HAP-1 (cell line): ENCODE measurements around the gene POLR3F.

Source experiments
- DNase-seq, 2 experiments: peaks; one replicate each; pipeline ENCODE4 v3.0.0-alpha.2; 2016 to 2020; ENCODE audit warnings: low spot score in 2 of 2
- H3K27me3 ChIP-seq: fragments of 250-450 bp; sonication (Bioruptor Pico); 2 replicates; pipeline ENCODE4 v1.5.1; 2020; ENCODE audit warnings: low read depth, mild to moderate bottlenecking, moderate library complexity
- H3K36me3 ChIP-seq: fragments of 250-450 bp; sonication (Bioruptor Pico); replicated peaks from 2 replicates; pipeline ENCODE4 v1.5.1; 2020; ENCODE audit warnings: mild to moderate bottlenecking
- H3K4me1 ChIP-seq: fragments of 250-450 bp; sonication (Bioruptor Pico); 2 replicates; pipeline ENCODE4 v1.5.1; 2020; ENCODE audit warnings: mild to moderate bottlenecking
- H3K4me3 ChIP-seq: fragments of 250-450 bp; sonication (Bioruptor Pico); 2 replicates; pipeline ENCODE4 v1.5.1; 2020; ENCODE audit warnings: mild to moderate bottlenecking, moderate library complexity
- H3K9me3 ChIP-seq: fragments of 250-450 bp; sonication (Bioruptor Pico); 2 replicates; pipeline ENCODE4 v1.5.1; 2020; ENCODE audit warnings: mild to moderate bottlenecking, moderate library complexity
- in situ Hi-C: fragments of 300-500 bp; cut with MboI; formaldehyde crosslinking; loops from 3 replicates; pipeline ENCODE4 v1.14.3; 2020; ENCODE audit warnings: low sequenced_read_pairs, inconsistent platforms, mixed read lengths

The POLR3F gene, protein sequence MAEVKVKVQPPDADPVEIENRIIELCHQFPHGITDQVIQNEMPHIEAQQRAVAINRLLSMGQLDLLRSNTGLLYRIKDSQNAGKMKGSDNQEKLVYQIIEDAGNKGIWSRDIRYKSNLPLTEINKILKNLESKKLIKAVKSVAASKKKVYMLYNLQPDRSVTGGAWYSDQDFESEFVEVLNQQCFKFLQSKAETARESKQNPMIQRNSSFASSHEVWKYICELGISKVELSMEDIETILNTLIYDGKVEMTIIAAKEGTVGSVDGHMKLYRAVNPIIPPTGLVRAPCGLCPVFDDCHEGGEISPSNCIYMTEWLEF

GRCh38 chr20:18466894-18467730 is at the start of gene POLR3F, which contains the start of gene DZANK1:
Gene POLR3F, plus strand, starts transcription at chr20:18467390. Its CDS starts 117 bp downstream, at chr20:18467507.
Gene DZANK1, minus strand, starts transcription at chr20:18467030. Its CDS starts 1,672 bp downstream, at chr20:18465358.
- Histone ChIP-seq H3K4me1 (peaks cover 15% of the 10 kb centered on the region), H3K36me3 (peaks cover 10% of the 10 kb centered on the region), H3K4me3 (peak within 1 kb of the TSS; percentile 98), H3K9me3 (no peaks in the 10 kb centered on the region), H3K27me3 (no peaks in the 10 kb centered on the region)
- DNase-seq: peak; percentile 92 to 97
- in situ Hi-C loops: no loop called here

GRCh38 chr20:18421608-18422007 is 45.6 kb upstream of the POLR3F start:
- DNase-seq: no peak
- in situ Hi-C loops: no loop called here
- Histone ChIP-seq H3K36me3 (no peaks in the 10 kb centered on the region), H3K4me3 (no peak overlapping the region), H3K4me1 (peaks cover 6% of the 10 kb centered on the region), H3K9me3 (no peaks in the 10 kb centered on the region), H3K27me3 (peaks cover 10% of the 10 kb centered on the region)

GRCh38 chr20:18427214-18427613 is 40.0 kb upstream of the POLR3F start:
- no peak for DNase-seq
- no peaks in the 10 kb centered on the region for H3K27me3 ChIP-seq
- H3K9me3 ChIP-seq: no peaks in the 10 kb centered on the region
- no peaks in the 10 kb centered on the region for H3K36me3 ChIP-seq
- H3K4me3 ChIP-seq: no peak overlapping the region
- in situ Hi-C loops: no loop called here
- H3K4me1 ChIP-seq: no peaks in the 10 kb centered on the region

DNA sequence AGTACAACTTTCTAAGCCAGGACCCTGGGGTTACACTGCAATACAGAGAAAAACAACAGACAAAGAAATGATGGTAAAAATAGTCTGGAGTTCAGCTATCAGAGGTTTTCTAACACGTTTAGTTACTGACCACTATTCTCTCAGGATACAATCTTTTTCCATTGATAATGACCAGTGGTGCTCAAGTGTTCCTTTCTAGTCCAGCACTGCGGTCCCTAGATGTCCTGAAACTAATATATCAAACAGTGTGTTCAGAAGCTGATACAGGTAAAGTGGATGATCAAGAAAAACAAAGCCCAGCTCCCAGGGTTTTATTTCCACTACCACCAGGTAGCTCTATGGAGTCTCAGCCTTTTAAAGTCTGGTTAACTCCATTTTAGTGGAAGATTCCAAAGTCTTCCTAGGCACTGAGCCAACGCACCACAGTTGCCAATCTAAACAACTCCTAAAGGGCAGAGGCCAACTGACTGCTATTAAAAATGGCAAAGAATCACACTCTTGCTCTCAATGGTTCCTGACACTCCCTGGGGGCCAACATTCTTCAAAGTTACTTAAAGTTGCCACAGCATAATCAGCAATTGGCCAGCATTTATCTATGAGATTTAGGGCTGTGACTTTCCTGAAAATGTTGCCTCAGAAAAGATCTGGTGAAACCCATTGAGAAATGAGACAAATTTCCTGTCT is 38.6 kb upstream of the POLR3F start:
- Histone ChIP-seq H3K36me3 (no peaks in the 10 kb centered on the region), H3K4me1 (no peaks in the 10 kb centered on the region), H3K27me3 (no peaks in the 10 kb centered on the region), H3K4me3 (no peak overlapping the region), H3K9me3 (no peaks in the 10 kb centered on the region)
- in situ Hi-C loops: no loop called here
- no peak for DNase-seq

DNA sequence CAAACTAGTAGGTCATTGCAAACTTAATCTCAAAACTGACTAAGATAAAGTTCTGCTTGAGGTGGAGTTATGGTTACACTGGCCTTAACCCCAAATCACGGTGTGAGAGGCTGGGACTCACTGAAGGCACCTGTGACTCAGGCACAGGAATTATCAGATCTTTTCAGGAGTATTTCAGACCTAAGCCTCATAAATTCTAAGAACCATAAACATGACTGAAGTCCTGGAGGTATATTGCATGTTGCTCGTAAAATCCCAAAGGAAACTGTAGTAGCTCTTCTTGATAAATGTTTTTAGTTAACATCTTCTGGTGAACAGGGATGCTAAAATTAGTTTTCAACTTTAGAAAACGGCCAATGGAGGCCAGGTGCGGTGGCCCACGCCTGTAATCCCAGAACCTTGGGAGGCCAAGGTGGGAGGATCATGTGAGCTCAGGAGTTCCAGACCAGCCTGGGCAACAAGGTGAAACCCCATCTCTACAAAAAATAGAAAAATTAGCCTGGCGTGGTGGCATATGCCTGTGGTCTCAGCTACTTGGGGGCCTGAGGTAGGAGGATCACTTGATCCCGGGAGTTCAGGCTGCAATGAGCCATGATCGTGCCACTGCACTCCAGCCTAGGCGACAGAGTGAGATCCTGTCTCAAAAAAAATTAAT is 36.9 kb upstream of the POLR3F start:
- H3K9me3 ChIP-seq: no peaks in the 10 kb centered on the region
- in situ Hi-C loops: no loop called here
- no peaks in the 10 kb centered on the region for H3K36me3 ChIP-seq
- no peaks in the 10 kb centered on the region for H3K27me3 ChIP-seq
- DNase-seq: no peak
- H3K4me3 ChIP-seq: no peak overlapping the region
- no peaks in the 10 kb centered on the region for H3K4me1 ChIP-seq

DNA sequence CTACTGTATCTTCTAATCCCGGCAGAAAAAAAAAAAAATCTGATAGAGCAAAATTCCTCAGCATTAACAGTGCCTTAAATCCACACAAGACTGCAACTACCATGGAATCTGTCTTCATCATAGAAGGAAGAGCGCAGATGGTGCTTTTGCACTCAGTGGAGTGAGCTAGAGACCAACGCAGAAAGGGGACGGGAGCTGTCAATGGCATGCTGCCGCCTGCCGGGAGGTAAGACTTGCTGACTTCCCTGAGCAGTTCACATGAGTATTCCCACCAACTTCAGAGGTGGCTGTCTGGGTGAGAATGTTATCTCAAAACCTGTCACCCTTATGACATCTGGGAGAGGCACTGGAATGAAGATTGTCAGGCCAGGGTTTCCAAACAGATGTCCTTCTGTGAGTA is 36.0 kb upstream of the POLR3F start:
- Histone ChIP-seq H3K36me3 (no peaks in the 10 kb centered on the region), H3K4me1 (no peaks in the 10 kb centered on the region), H3K9me3 (no peaks in the 10 kb centered on the region), H3K27me3 (no peaks in the 10 kb centered on the region), H3K4me3 (no peak overlapping the region)
- DNase-seq: no peak
- in situ Hi-C loops: no loop called here

- Histone ChIP-seq H3K4me3 (no peak overlapping the region), H3K9me3 (no peaks in the 10 kb centered on the region), H3K4me1 (no peaks in the 10 kb centered on the region), H3K36me3 (no peaks in the 10 kb centered on the region), H3K27me3 (no peaks in the 10 kb centered on the region)
- in situ Hi-C loops: no loop called here
- DNase-seq: no peak
These were observed 30.3 kb upstream of the POLR3F start for GRCh38 chr20:18436847-18437246.

DNA sequence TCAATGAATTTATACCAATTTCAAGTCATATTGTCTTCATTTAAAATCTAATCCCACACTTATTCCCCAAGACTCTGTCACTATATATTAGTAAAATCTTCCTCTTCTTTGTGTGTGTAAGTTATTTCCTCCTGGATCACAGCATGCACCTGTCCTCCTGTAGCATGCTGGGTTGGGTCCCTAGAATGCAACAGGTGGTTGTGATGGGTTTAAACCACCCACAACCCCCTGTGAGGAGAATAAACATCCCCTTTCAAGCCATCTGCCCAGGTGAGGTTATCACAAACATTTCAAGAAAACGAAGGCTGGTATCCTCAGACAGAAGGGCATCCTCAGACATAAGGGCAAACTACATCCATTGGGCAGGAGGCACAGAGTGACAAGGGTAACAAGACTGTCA is 26.8 kb upstream of the POLR3F start:
- Histone ChIP-seq H3K4me3 (no peak overlapping the region), H3K9me3 (no peaks in the 10 kb centered on the region), H3K27me3 (no peaks in the 10 kb centered on the region), H3K36me3 (no peaks in the 10 kb centered on the region), H3K4me1 (no peaks in the 10 kb centered on the region)
- no peak for DNase-seq
- in situ Hi-C loops: no loop called here

GRCh38 chr20:18443886-18444285 is 23.3 kb upstream of the POLR3F start:
- in situ Hi-C loops: no loop called here
- Histone ChIP-seq H3K4me3 (no peak overlapping the region), H3K9me3 (no peaks in the 10 kb centered on the region), H3K4me1 (no peaks in the 10 kb centered on the region), H3K27me3 (no peaks in the 10 kb centered on the region), H3K36me3 (no peaks in the 10 kb centered on the region)
- DNase-seq: no peak

- no peaks in the 10 kb centered on the region for H3K27me3 ChIP-seq
- no peaks in the 10 kb centered on the region for H3K4me1 ChIP-seq
- no peaks in the 10 kb centered on the region for H3K9me3 ChIP-seq
- H3K4me3 ChIP-seq: no peak overlapping the region
- DNase-seq: no peak
- in situ Hi-C loops: no loop called here
- H3K36me3 ChIP-seq: no peaks in the 10 kb centered on the region
These were observed 10.6 kb upstream of the POLR3F start for GRCh38 chr20:18456600-18456999.

- no peak overlapping the region for H3K4me3 ChIP-seq
- H3K4me1 ChIP-seq: peaks cover 15% of the 10 kb centered on the region
- H3K9me3 ChIP-seq: no peaks in the 10 kb centered on the region
- H3K36me3 ChIP-seq: peaks cover 4% of the 10 kb centered on the region; the same call in 1 of the 2 replicates
- DNase-seq: no peak
- no peaks in the 10 kb centered on the region for H3K27me3 ChIP-seq
- in situ Hi-C loops: no loop called here
These were observed 1.5 kb upstream of the POLR3F start for GRCh38 chr20:18465536-18466200.

GRCh38 chr20:18466574-18466893 is 656 bp upstream of the POLR3F start:
- Histone ChIP-seq H3K4me1 (peaks cover 15% of the 10 kb centered on the region), H3K27me3 (no peaks in the 10 kb centered on the region), H3K9me3 (no peaks in the 10 kb centered on the region), H3K4me3 (peak overlapping the region; percentile 98), H3K36me3 (peaks cover 10% of the 10 kb centered on the region)
- in situ Hi-C loops: no loop called here
- DNase-seq: no peak

- Histone ChIP-seq H3K4me1 (no peaks in the 10 kb centered on the region), H3K27me3 (no peaks in the 10 kb centered on the region), H3K4me3 (no peak overlapping the region), H3K9me3 (no peaks in the 10 kb centered on the region), H3K36me3 (peaks cover 65% of the 10 kb centered on the region)
- in situ Hi-C loops: no loop called here
- no peak for DNase-seq
These were observed 10.0 kb downstream of the POLR3F start for GRCh38 chr20:18477218-18477617.
